Skeletal muscle satellite cell (primary cell): Measurements from ENCODE around the gene HDAC9.

ENCODE experiments used
- H3K27me3 ChIP-seq: 2 replicates; pipeline ENCODE4 v1.7.0; 2013; ENCODE audit warnings: low read length; ENCODE audit not compliant: control insufficient read depth, insufficient read depth
- H3K36me3 ChIP-seq: 2 replicates; pipeline ENCODE4 v1.7.0; 2013; ENCODE audit warnings: mild to moderate bottlenecking, control low read depth, low read length; ENCODE audit not compliant: insufficient read depth
- H3K4me1 ChIP-seq: 2 replicates; pipeline ENCODE4 v1.7.0; 2013; ENCODE audit warnings: low read length; ENCODE audit not compliant: control insufficient read depth, insufficient read depth
- H3K4me2 ChIP-seq: 2 replicates; pipeline ENCODE4 v1.7.0; 2013; ENCODE audit warnings: mild to moderate bottlenecking, low read length
- H3K4me3 ChIP-seq: 2 replicates; pipeline ENCODE4 v1.7.0; 2013; ENCODE audit warnings: low read length
- H3K9ac ChIP-seq: 2 replicates; pipeline ENCODE4 v1.7.0; 2013; ENCODE audit warnings: mild to moderate bottlenecking, low read depth, low read length, moderate library complexity
- H3K9me3 ChIP-seq: replicated peaks from 2 replicates; pipeline ENCODE4 v1.7.0; 2013; ENCODE audit warnings: mild to moderate bottlenecking, control low read depth, low read length

Gene HDAC9

GRCh38 chr7:18469316-18469715, 26.2 kb upstream of the HDAC9 start:
- no peak overlapping the region for H3K4me2 ChIP-seq
- no peak overlapping the region for H3K4me3 ChIP-seq
- H3K4me1 ChIP-seq, result no peaks in the 10 kb centered on the region
- H3K9me3 ChIP-seq, result no peaks in the 10 kb centered on the region
- H3K9ac ChIP-seq, result no peak overlapping the region
- no peaks in the 10 kb centered on the region for H3K36me3 ChIP-seq
- H3K27me3 ChIP-seq, result no peaks in the 10 kb centered on the region

GRCh38 chr7:18471476-18472160, 23.9 kb upstream of the HDAC9 start:
- H3K9ac ChIP-seq, result no peak overlapping the region
- H3K27me3 ChIP-seq, result no peaks in the 10 kb centered on the region
- no peaks in the 10 kb centered on the region for H3K36me3 ChIP-seq

GRCh38 chr7:18472161-18472483, 23.4 kb upstream of the HDAC9 start:
- Histone ChIP-seq H3K4me1 (no peaks in the 10 kb centered on the region), H3K4me2 (no peak overlapping the region), H3K36me3 (no peaks in the 10 kb centered on the region), H3K27me3 (no peaks in the 10 kb centered on the region), H3K9ac (no peak overlapping the region), H3K4me3 (no peak overlapping the region), H3K9me3 (no peaks in the 10 kb centered on the region)

More at GRCh38 chr7:18471476-18472160, 23.9 kb upstream of the HDAC9 start:
- no peak overlapping the region for H3K4me3 ChIP-seq
- no peaks in the 10 kb centered on the region for H3K9me3 ChIP-seq
- no peak overlapping the region for H3K4me2 ChIP-seq
- no peaks in the 10 kb centered on the region for H3K4me1 ChIP-seq

GRCh38 chr7:18473119-18473518, 22.4 kb upstream of the HDAC9 start:
- Histone ChIP-seq H3K4me1 (no peaks in the 10 kb centered on the region), H3K36me3 (no peaks in the 10 kb centered on the region), H3K27me3 (no peaks in the 10 kb centered on the region), H3K9ac (no peak overlapping the region), H3K4me3 (no peak overlapping the region), H3K4me2 (no peak overlapping the region), H3K9me3 (no peaks in the 10 kb centered on the region)

- H3K4me2 ChIP-seq, result no peak overlapping the region
- no peaks in the 10 kb centered on the region for H3K9me3 ChIP-seq
- H3K9ac ChIP-seq, result no peak overlapping the region
- no peaks in the 10 kb centered on the region for H3K4me1 ChIP-seq
- no peaks in the 10 kb centered on the region for H3K27me3 ChIP-seq
- no peak overlapping the region for H3K4me3 ChIP-seq
- no peaks in the 10 kb centered on the region for H3K36me3 ChIP-seq
Measured at GRCh38 chr7:18474944-18475343, 20.6 kb upstream of the HDAC9 start.

GRCh38 chr7:18475488-18475887, 20.1 kb upstream of the HDAC9 start:
- Histone ChIP-seq H3K4me1 (no peaks in the 10 kb centered on the region), H3K4me3 (no peak overlapping the region), H3K4me2 (no peak overlapping the region), H3K9me3 (no peaks in the 10 kb centered on the region), H3K36me3 (no peaks in the 10 kb centered on the region), H3K9ac (no peak overlapping the region), H3K27me3 (no peaks in the 10 kb centered on the region)

GRCh38 chr7:18481776-18482175, 13.8 kb upstream of the HDAC9 start:
- H3K4me3 ChIP-seq, result no peak overlapping the region
- no peaks in the 10 kb centered on the region for H3K27me3 ChIP-seq
- H3K36me3 ChIP-seq, result no peaks in the 10 kb centered on the region
- H3K4me1 ChIP-seq, result no peaks in the 10 kb centered on the region
- no peak overlapping the region for H3K4me2 ChIP-seq
- no peak overlapping the region for H3K9ac ChIP-seq
- no peaks in the 10 kb centered on the region for H3K9me3 ChIP-seq

- Histone ChIP-seq H3K4me2 (no peak overlapping the region), H3K4me1 (no peaks in the 10 kb centered on the region), H3K9me3 (no peaks in the 10 kb centered on the region), H3K27me3 (no peaks in the 10 kb centered on the region), H3K9ac (no peak overlapping the region), H3K36me3 (no peaks in the 10 kb centered on the region), H3K4me3 (no peak overlapping the region)
Measured at GRCh38 chr7:18488049-18488448, 7.5 kb upstream of the HDAC9 start.

- no peaks in the 10 kb centered on the region for H3K36me3 ChIP-seq
- no peaks in the 10 kb centered on the region for H3K9me3 ChIP-seq
- H3K27me3 ChIP-seq, result no peaks in the 10 kb centered on the region
- no peak overlapping the region for H3K9ac ChIP-seq
- H3K4me1 ChIP-seq, result no peaks in the 10 kb centered on the region
- no peak overlapping the region for H3K4me3 ChIP-seq
- no peak overlapping the region for H3K4me2 ChIP-seq
Measured at GRCh38 chr7:18489624-18490023, 5.9 kb upstream of the HDAC9 start.

- Histone ChIP-seq H3K27me3 (no peaks in the 10 kb centered on the region), H3K9ac (no peak overlapping the region), H3K9me3 (no peaks in the 10 kb centered on the region), H3K4me3 (no peak overlapping the region), H3K36me3 (no peaks in the 10 kb centered on the region), H3K4me1 (peaks cover 13% of the 10 kb centered on the region), H3K4me2 (no peak overlapping the region)
Measured at GRCh38 chr7:18491871-18492270, 3.7 kb upstream of the HDAC9 start.

GRCh38 chr7:18494406-18494805, 1.1 kb upstream of the HDAC9 start:
- Histone ChIP-seq H3K4me3 (no peak overlapping the region), H3K9ac (peak overlapping the region; percentile 5), H3K4me2 (no peak overlapping the region), H3K36me3 (no peaks in the 10 kb centered on the region), H3K4me1 (peaks cover 13% of the 10 kb centered on the region), H3K9me3 (no peaks in the 10 kb centered on the region), H3K27me3 (no peaks in the 10 kb centered on the region)

- H3K9me3 ChIP-seq, result no peaks in the 10 kb centered on the region
- peak overlapping the region; percentile 68 for H3K9ac ChIP-seq
- peak overlapping the region; percentile 74 for H3K4me2 ChIP-seq
- no peaks in the 10 kb centered on the region for H3K27me3 ChIP-seq
- no peaks in the 10 kb centered on the region for H3K36me3 ChIP-seq
- H3K4me3 ChIP-seq, result peak overlapping the region; percentile 57
- H3K4me1 ChIP-seq, result peaks cover 13% of the 10 kb centered on the region
Measured at GRCh38 chr7:18494821-18495408, 634 bp upstream of the HDAC9 start.
